ENCODE measurements around the gene BMPR1B.
"Not testable (repeated sequence)": the region's sequence is repeated elsewhere in the genome, so short reads cannot be mapped to it uniquely, and the experiment has no call there.

Gene BMPR1B

DNA sequence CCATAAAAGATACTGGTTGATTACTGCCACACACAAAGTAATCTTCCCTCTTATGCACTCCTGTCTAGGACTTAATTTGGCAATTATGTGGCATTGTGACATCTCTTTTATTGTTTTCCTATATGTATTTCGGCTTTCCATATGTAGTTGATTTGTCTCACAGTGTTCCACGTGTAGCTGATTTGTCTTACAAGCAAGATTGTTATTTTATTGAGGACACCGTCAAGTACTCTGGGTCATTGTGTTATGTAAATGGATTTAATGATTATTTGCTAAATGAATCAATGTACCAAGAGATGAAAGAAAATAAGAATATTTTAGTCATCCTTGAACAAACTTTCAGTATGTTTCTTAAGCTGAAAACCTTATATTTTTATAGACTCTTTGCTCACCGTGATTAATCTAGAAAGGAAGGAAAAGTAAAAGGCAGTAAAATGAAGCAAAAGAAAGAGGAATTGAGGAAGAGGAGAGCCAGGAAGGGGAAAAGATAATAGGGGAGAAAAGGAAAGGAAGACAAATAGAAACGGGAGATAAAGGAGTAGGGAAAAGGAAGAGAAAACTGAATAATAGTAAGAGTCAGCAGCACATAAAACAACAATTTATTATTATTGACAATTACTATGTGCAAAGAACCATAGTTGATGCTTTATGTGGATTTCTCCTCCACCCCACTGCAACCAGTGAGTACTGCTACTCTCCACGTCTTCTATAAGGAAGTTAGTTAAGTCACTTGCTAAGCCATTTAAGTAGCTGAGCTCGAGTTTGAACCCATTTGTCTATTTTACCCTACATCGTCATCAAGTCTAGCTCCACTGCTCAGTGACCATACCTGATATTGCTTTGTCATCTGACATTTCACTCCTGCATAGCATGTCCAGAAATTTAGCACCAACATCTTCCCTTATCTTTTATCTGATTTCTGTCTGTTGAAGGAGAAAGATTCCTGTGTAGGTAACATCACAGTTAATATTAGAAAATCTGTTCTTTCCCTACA is 336.5 kb downstream of the BMPR1B start:
- DNase-seq = no peak

DNA sequence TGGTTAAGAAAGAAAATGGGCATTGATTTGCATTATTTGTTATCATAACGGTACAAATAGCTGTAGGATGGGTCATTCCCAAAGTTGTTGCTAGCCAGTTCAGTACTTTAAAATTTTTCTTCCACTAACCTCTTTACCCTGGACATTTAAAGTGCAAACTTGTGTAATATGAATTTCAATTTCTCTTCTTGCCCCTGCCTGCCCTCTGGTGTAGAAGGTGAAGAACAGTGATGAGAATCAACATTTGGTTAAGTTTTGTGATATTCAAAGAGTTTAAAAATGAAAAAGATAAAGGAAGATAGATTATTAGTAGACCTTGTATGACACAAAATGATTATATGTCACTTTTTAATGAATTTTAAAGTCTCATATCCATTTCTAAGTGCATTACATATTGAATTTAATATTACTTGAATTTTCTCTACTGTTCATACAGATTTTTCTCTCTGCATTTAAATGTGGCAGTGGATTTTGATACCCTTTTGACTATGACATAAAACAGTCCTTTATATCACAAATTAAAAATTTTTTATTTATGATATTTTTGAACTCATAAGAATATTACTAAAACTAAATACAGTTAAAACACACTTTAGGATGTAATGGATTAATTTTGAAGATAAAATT is 337.7 kb downstream of the BMPR1B start:
- DNase-seq = no peak

DNA sequence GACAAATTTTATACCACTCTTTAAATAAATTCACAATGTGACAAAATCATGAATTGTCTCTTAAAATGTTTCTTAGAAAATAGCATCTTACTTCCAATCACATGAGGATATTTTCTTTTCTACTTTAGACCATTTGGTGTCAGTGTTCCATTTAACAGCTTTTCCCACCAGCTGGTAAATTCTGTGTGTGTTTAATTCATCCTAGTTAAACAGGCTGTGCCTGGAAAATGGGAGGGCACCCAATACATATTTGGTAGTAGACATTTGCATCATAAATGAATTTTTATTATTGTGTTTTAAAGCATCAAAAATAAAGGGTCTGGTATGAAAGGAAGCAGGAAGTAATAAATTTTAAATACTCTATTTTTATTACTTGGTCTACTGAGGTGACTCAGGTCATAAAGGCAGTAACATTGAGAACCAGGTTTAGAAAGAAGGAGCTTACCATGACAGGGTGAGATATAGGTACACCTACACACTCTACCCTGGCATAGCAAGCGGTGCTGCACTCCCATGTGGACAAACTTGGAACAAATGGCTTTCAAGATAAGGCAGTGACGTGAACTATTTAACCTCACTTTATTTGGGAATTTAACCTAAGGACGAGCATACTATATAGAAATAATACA is 344.5 kb downstream of the BMPR1B start:
- no peak for DNase-seq

DNA sequence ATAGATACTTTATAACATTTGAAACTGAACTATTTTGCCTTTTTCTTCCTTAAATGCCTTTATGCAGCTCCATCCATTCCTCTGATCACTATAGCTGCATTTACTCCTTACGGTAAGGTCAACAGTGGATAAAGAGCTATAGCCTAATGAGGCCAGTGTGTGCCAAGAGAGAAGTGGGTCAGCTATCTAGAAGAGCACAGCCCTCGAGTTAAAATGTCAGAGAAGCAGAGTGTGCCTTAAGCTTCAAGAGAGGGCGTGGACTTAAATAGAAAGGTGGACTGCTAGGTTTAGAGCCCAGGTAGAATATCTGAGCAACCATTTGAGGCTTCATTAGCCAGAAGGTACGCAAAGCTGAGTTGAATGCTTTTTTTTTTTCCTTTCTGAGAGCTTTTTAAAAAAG is 347.4 kb downstream of the BMPR1B start:
- DNase-seq = no peak

DNA sequence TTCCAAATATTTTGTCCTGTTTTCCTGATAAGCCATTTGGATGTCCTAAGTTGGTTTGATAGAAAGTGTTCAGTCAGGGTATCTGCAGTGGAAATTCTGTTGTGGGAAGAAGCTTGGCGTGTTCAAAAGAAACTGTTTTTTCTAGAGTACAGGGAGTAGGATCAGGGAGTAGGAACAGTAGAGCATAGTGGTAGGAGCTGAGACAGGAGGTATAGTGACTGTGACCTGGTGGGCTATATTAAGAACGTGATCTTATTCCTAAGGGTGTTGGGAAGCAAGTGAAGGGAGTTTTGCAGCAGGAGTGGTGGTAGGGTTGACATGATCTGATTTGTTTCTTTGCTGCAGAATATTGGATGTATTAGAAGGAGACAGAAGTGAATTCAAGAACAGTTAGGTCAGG is 348.2 kb downstream of the BMPR1B start:
- DNase-seq = no peak

DNA sequence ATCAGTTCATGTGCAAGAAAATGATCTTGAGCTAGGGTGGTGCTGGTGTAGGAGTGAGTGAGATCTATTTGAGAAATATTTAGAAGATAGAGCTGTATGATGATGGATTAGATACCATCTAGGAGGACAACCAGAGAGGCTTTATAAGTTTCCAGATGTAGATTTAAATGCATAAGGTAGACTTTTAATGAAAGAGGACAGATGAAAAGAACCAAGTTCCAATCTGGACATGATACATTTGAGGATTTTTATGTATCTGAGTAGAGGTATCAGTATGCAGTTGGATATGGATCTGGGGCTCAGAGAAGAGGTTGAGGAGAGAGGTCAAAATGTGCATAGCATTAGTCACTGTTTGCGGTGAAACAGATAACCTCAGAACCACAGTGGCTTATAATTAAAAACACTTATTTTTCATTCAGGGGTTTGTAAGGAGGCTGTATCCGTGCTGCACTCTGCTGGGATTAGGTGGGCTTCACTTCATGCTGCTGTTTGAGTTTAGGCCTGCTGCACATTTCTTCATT is 348.7 kb downstream of the BMPR1B start:
- DNase-seq = no peak

DNA sequence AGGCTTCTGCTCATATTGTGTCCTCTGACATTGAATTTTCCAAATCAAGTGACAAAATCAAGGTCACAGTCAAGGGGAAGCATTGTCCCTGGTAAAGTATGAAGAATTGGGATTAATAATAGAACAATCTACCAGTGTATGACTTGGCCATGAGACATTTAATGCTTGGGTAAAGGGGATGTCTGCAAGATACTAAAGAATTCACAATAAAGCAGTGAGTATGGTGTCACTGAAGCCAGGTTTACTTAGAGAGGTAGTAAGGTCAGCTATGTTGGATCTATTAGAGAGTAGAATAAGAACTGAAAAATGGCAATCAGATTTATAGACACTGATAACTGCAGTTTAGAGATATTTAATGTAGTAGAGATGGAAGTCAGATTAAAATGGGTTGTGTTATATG is 349.2 kb downstream of the BMPR1B start:
- no peak for DNase-seq

DNA sequence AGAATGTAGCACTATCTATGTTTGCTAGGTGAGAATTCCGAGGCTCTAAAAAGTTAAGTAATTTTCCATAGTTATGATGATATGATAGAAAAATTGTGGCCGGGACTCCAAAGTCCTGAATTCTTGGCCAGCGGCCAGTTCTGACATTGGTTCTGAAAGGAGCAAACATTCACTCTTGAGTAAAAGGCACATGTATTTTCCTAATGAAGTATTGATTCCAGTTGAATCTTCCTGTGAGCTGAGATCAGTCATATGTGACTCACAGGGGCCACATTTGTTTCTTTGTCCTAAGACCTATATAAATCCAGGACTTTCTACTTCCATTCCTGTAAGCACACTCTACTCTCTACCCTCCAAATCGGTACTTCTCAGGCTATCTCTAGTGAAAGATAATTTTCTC is 349.9 kb downstream of the BMPR1B start:
- DNase-seq = no peak

DNA sequence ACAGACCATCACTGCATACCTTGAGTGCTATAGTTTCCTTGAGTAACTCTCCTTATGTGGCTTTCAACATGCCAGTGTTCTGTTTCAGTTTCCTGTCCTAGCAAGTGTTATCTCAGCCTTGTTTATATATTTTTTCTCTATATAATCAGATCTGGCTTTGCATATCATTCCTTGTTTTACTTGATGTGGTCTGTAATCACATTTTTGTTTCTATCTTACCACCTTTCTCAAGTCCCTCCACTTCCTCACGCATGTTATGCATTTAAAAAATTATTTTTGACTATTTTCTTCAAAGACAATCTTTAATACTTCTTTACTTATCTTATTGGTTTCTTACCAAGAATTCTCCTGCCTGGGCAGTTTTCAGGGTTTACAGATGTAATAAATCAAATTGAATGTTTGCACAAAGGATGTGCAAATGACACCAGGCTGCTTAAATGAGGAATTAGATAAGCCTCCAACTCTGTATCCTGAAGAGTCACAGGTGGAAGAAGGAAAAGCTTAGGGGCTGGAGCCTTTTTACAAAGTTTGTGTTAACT is 351.2 kb downstream of the BMPR1B start:
- DNase-seq = no peak

DNA sequence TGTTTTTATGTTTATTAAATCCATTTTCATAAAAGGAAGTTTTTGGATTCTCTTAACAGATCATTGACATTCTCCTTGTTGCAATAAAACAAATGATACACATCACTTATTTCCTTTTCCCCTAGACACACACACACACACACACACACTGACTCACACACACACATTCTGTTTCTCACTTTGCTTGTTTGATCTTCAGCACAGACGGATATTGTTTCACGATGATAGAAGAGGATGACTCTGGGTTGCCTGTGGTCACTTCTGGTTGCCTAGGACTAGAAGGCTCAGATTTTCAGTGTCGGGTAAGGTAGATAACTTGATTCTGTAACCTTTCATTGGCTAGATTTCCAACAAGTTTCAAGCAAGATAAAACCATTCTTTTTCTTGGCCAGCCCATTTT is 356.8 kb downstream of the BMPR1B start:
- DNase-seq = no peak

DNA sequence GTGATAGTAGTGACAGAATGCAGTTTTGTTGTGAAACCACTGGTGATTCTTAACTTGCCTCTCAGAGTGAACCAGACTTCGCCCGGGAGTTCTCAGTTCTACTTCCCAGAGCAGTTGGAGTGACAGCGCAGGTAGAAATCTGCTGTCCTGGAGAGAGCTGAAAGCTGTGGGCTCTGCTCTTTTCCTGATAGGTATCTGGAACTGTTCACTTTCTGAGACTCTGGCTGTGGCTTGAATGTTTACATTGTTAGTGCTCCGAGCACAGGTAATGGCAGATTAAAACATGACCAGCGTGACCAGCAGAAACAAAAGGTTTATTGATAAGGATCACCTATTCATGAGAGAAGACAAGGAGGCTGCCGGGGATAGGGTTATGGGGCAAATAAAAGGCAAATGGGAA is 360.7 kb downstream of the BMPR1B start:
- DNase-seq = no peak

DNA sequence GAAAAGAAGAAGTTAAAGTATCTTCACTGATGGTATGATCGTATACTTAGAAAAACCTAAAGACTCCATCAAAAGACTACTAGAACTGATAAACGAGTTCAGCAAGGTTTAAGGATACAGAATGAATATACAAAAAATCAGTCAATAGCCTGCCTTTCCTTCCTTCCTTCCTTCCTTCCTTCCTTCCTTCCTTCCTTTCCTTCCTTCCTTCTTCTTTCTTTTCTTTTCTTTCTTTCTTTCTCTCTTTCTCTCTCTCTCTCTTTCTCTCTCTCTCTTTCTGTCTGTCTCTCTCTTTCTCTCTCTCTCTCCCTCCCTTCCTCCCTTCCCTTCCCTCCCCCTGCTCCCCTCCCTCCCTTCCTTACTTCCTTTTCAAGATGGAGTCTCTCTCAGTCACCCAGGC is 362.7 kb downstream of the BMPR1B start:
- no peak for DNase-seq

DNA sequence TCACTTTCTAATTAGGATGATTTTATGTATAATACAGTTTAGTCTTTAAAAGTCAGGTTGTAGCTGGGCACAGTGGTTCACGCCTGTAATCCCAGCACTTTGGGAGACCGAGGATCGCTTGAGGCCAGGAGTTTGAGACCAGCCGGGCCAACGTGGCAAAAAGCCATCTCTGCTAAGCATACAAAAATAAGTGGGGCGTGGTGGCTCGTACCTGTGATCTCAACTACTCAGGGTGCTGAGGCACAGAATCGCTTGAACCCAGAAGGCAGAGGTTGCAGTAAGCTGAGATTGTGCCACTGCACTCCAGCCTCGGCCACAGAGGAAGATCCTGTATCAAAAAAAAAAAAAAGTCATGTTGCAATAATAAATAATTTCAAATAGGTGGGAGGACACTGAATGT is 364.2 kb downstream of the BMPR1B start:
- no peak for DNase-seq

DNA sequence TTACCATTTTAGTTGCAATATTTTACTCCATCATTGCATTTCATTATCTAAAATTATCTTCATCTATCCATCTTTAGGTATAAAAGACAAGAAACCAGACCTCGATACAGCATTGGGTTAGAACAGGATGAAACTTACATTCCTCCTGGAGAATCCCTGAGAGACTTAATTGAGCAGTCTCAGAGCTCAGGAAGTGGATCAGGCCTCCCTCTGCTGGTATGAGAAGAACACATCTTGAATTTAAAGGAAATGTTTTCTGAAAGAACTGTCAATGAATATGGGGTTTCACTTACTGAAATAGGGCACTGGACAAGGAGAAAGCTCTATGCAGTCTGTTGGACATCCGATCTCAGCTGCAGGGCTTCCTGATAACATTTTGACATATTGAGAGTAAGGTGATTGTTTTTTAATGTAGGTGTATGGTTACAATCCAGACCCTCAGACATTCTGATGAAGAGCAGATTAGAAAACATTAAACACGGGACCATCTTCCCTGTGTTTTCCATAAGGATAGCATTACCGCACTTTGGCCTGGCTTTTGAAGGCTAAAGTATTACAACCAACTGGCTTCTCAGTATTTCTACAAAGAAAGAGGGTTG is 367.2 kb downstream of the BMPR1B start:
- DNase-seq = no peak

DNA sequence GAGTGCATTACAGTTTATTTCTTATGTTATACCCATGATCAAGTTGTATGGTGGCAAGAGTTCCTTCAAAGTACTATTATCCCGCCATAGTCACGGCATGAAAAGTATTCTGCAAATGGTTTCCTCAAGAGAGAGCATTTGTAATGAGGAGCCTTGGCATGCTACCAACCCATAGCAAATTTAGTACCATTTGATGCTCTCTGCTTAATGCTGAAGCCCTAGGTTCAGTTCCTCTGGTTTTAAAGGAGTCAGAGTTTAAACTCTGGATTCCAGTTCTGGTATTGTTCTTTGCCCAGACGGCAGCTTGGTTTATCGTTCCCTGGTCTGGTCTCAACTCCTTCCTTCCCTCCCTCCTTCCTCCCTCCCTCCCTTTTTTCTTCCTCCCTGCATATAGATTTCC is 371.3 kb downstream of the BMPR1B start:
- no peak for DNase-seq

DNA sequence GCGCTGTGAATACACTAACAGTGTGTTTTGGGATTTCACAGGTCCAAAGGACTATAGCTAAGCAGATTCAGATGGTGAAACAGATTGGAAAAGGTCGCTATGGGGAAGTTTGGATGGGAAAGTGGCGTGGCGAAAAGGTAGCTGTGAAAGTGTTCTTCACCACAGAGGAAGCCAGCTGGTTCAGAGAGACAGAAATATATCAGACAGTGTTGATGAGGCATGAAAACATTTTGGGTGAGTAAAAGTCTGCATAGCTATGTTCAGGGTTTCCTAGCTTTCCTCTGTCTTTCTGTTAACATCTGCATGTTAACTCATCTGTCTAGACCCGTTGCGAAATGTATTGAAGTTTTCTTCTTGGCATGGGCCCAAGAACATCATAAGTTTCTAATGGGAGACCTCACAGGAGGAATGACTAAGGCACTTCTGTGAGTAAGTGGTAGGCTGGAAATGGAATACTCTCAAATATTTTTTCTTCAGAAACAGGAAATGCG is 372.1 kb downstream of the BMPR1B start:
- DNase-seq = no peak

DNA sequence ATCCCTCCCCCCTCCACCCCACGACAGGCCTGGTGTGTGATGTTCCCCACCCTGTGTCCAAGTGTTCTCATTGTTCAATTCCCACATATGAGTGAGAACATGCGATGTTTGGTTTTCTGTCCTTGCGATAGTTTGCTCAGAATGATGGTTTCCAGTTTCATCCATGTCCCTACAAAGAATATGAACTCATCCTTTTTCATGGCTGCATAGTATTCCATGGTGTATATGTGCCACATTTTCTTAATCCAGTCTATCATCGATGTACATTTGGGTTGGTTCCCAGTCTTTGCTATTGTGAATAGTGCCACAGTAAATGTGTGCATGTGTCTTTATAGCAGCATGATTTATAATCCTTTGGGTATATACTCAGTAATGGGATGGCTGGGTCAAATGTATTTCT is 376.3 kb downstream of the BMPR1B start:
- DNase-seq = not testable (repeated sequence)

DNA sequence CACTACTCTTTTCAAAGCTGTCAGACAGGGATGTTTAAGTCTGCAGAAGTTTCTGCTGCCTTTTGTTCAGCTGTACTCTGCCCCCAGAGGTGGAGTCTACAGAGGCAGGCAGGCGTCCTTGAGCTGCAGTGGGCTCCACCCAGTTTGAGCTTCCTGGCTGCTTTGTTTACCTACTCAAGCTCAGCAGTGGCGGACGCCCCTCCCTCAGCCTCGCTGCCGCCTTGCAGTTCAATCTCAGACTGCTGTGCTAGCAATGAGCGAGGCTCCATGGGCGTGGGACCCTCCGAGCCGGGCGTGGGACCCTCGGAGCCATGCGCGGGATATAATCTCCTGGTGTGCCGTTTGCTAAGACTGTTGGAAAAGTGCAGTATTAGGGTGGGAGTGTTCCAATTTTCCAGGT is 381.7 kb downstream of the BMPR1B start:
- not testable (repeated sequence) for DNase-seq

DNA sequence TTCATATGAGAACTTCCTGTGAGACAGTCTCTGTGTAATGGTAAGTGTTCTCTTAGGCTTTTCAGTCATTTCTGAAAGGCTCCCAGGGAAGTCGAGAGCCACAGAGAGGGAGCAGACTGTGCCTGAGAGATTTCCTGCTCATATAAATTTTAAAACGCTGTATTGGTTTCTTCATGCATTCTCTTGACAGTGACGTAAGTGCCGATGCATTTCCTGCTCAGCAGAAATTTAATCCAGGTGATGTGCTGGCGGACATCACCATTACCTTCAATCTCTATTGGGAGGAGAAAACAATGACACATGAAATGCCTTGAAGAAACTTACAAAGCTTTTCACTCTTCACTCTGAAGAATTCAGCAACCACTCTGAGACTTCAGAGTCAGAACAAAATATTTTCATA is 383.6 kb downstream of the BMPR1B start:
- DNase-seq = no peak

DNA sequence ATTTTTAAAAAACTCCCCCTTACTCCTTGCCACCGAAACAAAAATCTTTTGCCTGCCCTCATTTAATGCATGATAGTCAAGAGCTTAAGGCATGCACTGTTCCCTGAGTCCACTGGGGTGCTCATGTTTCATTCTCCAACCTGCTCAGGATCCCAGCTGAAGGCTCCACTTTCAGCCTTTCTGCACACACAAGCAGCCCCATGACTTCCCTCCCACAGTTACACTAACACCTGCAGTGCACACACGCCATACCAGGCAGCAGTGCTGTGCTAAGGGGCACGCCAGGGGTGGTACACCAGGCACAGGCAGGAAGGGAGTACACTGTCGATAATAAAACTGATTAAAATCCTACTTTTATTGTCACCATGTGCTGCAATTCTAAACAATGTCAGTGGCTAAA is 385.2 kb downstream of the BMPR1B start:
- DNase-seq = no peak

DNA sequence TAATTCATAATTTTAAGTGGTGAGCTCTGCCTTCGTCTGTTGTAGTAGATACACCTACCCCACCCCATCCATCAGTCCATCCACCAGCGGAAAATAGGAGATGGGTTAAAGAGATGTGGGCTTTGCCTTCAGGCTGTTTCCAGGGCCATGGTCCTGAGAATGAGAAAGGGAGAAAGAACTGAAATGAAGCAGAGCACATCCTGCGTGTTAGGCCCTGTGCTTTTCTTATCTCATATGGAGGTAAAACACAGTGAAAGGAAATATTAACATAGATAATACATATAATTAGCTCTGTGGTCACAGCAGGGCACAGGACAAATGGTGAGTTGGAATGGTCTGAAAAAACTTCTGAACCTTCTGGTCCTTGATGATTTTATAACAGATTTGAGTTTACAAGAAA is 393.5 kb downstream of the BMPR1B start:
- DNase-seq = no peak

DNA sequence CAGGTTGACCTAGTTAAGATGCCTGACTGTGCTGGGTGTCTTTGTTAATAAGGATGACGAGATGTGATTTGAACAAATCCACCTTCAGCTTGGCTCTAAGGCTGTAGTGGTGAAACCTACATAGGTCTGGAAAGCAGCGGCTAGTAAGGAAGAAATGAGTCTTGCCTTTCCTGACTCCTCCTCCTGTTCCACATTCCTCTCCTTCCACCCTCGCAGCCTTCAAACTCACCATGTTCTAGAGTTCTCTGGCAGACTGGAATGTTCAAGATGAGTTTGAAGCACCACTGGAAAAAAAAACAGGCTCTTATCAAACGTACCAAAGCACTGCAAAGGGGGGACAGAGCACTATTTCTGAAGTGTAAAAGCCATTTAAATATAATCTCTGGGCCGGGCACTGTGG is 395.4 kb downstream of the BMPR1B start:
- DNase-seq = no peak
